AG10803 (cell line): ENCODE data around the gene STEAP4.

Experiments
- DNase-seq: peaks from one replicate; pipeline ENCODE4 v3.0.0; 2010; ENCODE audit warnings: low read depth
- H3K4me3 ChIP-seq: 2 replicates; pipeline ENCODE4 v1.5.1; 2011; ENCODE audit warnings: mild to moderate bottlenecking, low read length, control low read depth
- TF ChIP-seq, protein P1 (sequence below): conservative IDR thresholded peaks from 2 replicates; pipeline ENCODE4 v1.5.1; 2011; ENCODE audit warnings: mild to moderate bottlenecking, low read length, control low read depth, inconsistent platforms

The STEAP4 gene

DNA sequence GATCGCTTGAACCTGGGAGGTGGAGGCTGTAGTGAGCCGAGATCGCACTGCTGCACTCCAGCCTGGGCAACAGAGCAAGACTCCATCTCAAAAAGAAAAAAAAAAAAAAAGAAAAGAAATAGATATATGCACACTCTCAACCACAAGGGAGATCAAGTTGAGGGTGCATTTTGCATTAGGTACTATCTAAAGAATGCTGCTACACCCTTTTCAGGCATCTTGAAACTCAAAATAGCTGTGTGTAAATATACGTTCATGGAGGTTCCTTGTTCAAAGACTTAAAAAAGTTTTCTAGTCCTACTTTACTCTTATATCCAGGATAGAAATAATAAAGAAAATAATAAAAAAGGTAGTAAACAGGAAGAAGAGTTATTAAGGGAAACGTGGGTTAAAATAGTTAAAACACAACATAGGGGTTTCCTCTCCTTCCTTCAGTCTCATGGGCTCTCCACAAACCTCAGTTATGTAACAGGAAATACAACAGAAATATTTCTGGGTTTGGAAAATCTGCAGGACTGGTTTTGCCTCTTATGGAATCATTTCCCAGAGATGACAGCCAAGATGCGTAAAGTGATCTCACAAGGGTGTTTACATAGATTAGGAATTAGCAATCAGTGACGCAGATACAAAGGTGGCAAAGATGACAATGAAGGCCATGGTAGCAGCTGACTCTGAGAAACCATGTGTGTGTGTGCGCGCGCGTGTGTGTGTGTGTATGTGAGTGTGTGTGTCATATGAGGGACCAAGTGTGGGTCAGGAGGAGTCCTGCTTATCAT, 15.1 kb downstream of the STEAP4 start:
- TF ChIP-seq, protein P1, sequence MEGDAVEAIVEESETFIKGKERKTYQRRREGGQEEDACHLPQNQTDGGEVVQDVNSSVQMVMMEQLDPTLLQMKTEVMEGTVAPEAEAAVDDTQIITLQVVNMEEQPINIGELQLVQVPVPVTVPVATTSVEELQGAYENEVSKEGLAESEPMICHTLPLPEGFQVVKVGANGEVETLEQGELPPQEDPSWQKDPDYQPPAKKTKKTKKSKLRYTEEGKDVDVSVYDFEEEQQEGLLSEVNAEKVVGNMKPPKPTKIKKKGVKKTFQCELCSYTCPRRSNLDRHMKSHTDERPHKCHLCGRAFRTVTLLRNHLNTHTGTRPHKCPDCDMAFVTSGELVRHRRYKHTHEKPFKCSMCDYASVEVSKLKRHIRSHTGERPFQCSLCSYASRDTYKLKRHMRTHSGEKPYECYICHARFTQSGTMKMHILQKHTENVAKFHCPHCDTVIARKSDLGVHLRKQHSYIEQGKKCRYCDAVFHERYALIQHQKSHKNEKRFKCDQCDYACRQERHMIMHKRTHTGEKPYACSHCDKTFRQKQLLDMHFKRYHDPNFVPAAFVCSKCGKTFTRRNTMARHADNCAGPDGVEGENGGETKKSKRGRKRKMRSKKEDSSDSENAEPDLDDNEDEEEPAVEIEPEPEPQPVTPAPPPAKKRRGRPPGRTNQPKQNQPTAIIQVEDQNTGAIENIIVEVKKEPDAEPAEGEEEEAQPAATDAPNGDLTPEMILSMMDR, result no peak
- H3K4me3 ChIP-seq, result no peak overlapping the region
- DNase-seq, result no peak

DNA sequence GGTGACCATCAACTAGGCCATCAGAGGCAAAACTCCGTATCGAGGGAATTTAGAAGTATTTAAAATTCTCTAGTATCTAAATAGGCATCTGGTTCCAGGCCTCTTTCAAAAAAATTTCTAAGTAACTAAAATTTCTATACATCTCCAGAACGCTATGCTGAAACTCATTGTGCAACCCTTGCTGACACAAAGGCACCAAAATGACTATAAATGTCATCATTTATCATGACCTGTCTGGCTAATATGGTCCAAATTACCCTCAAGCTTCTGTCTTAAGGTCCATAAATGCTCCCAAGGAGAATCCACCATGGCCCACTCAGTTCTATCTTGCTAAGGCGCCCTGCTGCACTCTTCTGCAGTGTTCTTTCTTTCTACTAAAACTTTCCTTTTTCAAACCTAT, 16.2 kb downstream of the STEAP4 start:
- no peak overlapping the region for H3K4me3 ChIP-seq
- DNase-seq, result no peak
- TF ChIP-seq, protein P1, result no peak

DNA sequence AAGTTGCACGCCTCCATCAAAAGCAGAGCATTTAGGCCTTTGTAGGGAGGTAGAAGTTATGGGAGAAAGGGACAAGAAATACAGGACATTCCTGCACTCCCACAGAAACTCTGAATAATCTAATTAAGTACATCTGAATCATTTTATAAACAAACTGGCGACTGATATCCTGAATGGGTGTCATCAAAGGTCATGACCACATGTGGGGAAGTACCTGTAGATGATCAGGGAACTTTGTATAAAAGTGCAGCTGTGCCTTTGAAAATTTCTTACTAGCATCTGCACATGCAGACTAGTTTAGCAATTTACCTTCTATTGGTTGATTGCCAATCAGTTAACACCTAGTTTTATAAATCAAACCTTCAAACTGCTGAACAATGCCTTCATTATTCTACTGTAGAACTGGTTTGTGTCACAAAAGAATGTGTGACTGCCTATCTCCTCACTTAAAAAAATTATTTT, 17.1 kb downstream of the STEAP4 start:
- TF ChIP-seq, protein P1, result no peak
- H3K4me3 ChIP-seq, result no peak overlapping the region
- no peak for DNase-seq

DNA sequence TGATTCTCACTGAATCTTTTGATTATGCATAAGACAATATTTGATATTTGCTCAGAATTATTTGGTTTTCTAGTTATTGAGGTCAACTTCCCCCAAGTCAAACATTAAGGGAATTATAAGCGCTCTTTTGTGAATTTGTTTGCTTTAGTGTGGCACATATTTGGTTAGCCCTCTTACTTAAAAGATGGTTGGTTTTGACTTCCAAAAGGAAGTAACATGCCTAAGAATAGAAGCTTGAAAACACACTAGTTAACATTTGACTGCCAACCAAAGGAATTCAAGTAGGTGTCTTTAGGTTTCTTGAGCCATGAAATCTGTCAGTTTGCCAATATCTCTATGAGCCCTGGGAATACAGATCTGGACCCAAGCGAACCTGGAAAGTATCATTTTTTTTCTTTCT, 24.9 kb downstream of the STEAP4 start:
- DNase-seq, result no peak
- H3K4me3 ChIP-seq, result no peak overlapping the region
- TF ChIP-seq, protein P1, result no peak

DNA sequence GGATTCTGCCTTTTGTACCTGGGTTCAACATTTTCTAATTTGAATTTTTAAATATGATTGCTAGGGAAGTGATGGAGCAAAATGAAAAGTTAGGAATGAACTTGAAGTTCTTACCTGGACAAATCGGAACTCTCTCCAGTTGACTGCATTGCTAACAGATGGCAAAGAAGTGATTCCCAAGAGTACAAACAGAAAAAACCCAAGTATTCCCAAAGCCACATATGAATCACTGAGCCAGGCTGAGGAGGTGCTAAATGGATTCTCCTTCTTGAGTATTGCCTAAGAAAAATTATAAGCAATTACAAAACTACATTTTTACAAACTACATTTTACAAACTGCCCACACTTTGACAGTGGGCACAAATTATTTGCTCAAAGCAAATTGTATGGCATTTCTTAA, 25.9 kb downstream of the STEAP4 start:
- DNase-seq, result no peak
- no peak overlapping the region for H3K4me3 ChIP-seq
- TF ChIP-seq, protein P1, result no peak

DNA sequence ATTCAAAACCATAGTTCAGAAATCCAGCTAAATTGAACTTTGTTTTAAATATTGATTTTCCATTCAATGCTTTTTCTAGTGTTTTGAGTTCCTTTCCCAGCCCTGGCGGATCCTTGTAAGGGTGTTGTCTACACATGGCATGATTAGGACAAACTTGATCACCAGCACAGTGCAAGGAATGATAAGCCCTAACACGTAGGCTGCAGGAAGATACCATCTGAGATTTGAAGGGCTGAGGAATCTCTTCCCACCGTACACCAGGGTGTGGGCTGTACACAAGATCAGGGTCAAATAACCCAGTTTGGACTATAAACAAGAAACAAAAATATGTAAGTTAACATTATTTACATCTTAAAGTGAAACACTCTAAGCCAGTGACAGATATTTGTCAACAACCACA, 27.4 kb downstream of the STEAP4 start:
- TF ChIP-seq, protein P1, result no peak
- no peak overlapping the region for H3K4me3 ChIP-seq
- DNase-seq, result no peak

DNA sequence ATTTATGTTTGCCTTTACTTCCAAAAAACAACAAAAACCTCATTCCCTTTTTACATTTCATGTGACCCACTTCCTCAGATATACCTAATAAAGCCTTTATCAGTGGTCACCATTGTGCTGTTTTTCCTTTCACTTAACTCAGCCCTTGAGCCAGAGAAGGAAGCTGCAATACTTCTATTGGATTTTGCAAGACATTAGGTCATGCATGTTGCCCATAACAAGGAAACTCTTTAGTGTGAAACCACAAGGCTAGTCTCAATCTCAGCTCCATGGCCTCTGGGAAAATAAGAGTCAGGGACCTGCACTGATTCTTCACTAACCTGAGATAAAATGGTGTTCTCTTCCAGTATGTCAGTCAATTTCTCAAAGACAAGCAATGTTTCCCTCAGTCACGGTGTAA, 27.8 kb downstream of the STEAP4 start:
- TF ChIP-seq, protein P1, result no peak
- DNase-seq, result no peak
- no peak overlapping the region for H3K4me3 ChIP-seq
